NB4 (cell line): ENCODE measurements around the gene ARHGEF10L.
"Not testable (repeated sequence)": the region's sequence is repeated elsewhere in the genome, so short reads cannot be mapped to it uniquely, and the experiment has no call there.

Experiments used
- DNase-seq: peaks from one replicate; pipeline ENCODE4 v3.0.0; 2010; ENCODE audit warnings: low read depth
- H3K4me3 ChIP-seq: one replicate; pipeline ENCODE4 v1.5.1; 2011; ENCODE audit warnings: mild to moderate bottlenecking, low read depth, low read length, moderate library complexity
- MAX ChIP-seq: IDR thresholded peaks from 2 replicates; pipeline ENCODE4 v1.6.1; 2011; ENCODE audit warnings: low read depth, low read length
- MYC ChIP-seq: IDR thresholded peaks from 2 replicates; pipeline ENCODE4 v1.6.1; 2011; ENCODE audit warnings: low read depth, low read length
- POLR2A ChIP-seq: IDR thresholded peaks from 2 replicates; pipeline ENCODE4 v1.6.1; 2011; ENCODE audit warnings: mild to moderate bottlenecking; ENCODE audit not compliant: insufficient read length; ENCODE audit errors: extremely low read depth
- TF ChIP-seq, protein P1 (sequence below): IDR thresholded peaks from one replicate; pipeline ENCODE4 v1.5.1; 2012; ENCODE audit warnings: low read depth, low read length

Gene ARHGEF10L

DNA sequence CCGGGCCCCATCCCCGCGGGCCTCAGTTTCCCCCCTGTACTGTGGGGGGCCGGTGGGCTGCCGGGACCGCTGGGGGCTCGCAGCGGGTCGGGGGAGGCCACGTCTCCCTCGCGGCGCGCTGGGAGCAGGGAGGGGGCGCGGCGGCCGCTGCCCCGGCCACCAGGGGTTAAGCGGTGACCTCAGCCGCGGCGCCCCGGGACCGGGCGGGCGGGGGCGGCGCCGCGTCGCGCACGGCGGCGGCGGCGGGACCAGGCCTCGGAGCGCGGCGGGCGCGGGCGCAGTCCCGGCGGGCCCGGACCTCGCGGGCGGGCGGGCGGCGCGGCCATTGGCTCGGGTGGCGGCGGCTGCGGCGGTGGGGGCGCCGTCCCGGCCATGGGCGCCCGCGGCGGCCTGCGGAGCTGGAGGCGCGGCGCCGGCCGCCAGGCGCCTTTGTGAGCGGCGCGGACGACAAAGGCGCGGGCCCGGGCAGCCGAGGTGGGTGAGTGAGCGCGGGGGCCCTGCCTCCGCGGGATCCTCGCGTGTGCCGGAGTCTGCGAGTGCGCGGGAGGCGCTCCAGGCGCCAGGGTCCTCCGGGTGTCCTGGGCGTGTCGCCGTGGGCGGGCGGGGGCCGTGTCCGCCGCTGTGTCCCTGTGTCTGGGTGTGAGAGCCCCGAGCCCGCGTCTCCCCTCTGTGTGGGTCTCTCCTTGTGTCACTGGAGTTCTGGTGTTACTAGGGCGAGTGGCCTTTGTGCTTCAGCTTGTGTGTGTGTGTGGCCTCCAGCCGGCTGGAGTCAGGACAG, at the start of gene ARHGEF10L:
ARHGEF10L (plus strand) TSS at position 222 of the 778 bp plus-strand sequence. CDS start 40,898 bp downstream, outside the sequence.
- no peak within 1 kb of the TSS for H3K4me3 ChIP-seq
- no peak for DNase-seq
- TF ChIP-seq, protein P1, sequence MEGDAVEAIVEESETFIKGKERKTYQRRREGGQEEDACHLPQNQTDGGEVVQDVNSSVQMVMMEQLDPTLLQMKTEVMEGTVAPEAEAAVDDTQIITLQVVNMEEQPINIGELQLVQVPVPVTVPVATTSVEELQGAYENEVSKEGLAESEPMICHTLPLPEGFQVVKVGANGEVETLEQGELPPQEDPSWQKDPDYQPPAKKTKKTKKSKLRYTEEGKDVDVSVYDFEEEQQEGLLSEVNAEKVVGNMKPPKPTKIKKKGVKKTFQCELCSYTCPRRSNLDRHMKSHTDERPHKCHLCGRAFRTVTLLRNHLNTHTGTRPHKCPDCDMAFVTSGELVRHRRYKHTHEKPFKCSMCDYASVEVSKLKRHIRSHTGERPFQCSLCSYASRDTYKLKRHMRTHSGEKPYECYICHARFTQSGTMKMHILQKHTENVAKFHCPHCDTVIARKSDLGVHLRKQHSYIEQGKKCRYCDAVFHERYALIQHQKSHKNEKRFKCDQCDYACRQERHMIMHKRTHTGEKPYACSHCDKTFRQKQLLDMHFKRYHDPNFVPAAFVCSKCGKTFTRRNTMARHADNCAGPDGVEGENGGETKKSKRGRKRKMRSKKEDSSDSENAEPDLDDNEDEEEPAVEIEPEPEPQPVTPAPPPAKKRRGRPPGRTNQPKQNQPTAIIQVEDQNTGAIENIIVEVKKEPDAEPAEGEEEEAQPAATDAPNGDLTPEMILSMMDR, result no peak
- no peak for TF ChIP-seq MAX
- TF ChIP-seq MYC, result no peak
- TF ChIP-seq POLR2A, result no peak

DNA sequence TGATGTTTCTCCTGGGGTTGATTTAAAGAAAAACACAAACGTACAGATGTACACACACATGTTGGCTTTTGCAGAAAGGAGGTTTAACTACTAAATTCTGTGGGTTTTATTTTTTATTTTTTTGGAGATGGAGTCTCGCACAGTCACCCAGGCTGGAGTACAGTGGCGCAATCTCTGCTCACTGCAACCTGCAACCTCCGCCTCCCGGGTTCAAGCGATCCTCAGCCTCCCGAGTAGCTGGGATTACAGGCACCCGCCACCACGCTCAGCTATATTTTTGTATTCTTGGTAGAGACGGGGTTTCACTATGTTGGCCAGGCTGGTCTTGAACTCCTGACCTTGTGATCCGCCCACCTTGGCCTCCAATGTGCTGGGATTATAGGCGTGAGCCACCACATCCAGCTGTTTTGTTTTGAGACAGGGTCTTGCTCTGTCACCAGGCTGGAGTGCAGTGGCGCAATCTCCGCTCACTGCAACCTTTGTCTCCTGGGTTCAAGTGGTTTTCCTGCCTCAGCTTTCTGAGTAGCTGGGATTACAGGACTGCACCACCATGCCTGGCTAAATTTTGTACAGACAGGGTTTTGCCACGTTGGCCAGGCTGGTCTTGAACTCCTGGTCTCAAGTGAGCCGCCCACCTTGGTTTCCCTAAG, 49.6 kb upstream of the ARHGEF10L start:
- not testable (repeated sequence) for H3K4me3 ChIP-seq, DNase-seq

GRCh38 chr1:17490667-17491066, 48.8 kb upstream of the ARHGEF10L start:
- not testable (repeated sequence) for DNase-seq, H3K4me3 ChIP-seq

- no peak overlapping the region for H3K4me3 ChIP-seq
- TF ChIP-seq MYC, result no peak
- no peak for TF ChIP-seq MAX
- TF ChIP-seq, protein P1, result peak; percentile 91
- no peak for TF ChIP-seq POLR2A
- peak; percentile 74 for DNase-seq
Measured at GRCh38 chr1:17494114-17494729, 45.3 kb upstream of the ARHGEF10L start.

DNA sequence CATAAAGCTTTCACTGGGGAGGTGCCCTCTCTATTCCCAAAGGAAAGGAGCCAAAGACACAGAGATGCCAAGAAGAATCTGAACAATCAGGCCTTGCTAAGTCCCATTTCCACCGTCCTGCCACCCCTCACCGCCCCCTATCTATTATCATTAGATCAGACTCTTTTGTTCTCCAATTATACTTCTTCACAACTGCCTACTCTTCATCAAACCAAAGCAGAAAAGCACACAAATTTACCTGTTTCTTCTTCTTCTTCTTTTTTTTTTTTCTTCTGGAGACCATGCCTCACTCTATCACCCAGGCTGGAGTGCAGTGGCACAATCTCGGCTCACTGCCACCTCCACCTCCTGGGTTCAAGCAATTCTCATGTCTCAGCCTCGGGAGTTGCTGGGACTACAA, 43.1 kb upstream of the ARHGEF10L start:
- DNase-seq, result no peak
- TF ChIP-seq MAX (no peak), MYC (no peak), POLR2A (no peak)
- TF ChIP-seq, protein P1, result no peak
- H3K4me3 ChIP-seq, result no peak overlapping the region

DNA sequence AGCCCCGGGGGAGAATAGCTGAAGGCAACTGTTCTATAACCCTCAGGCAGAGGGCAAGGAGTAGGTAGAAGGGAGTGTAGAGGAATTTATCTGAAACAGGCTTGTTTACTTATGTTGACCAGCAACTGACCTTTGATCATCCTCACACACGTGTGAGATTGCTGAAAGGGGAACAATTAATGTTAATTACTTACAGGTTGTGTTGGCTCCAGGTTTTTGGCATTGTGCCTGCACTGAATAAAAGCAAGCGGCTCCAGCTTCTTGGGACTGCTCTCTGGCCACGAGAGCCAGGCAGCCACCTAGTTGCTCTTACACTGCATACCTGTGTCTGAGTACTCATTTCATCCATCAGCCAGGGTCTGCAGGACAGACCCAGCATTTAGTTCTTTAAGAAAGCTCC, 41.3 kb upstream of the ARHGEF10L start:
- no peak for DNase-seq
- TF ChIP-seq MAX (no peak), MYC (no peak), POLR2A (no peak)
- TF ChIP-seq, protein P1, result no peak
- no peak overlapping the region for H3K4me3 ChIP-seq
